HG02852 (cell line): Measurements from ENCODE around the gene PDE11A.

Source experiments
- ATAC-seq: cut with Tn5 transposase; IDR thresholded peaks from one replicate; pipeline ENCODE4 v1.9.1; 2021; ENCODE audit warnings: mild to moderate bottlenecking, moderate library complexity; ENCODE audit not compliant: unreplicated experiment

The PDE11A gene

GRCh38 chr2:177584030-177584692, 488.4 kb downstream of the PDE11A start:
- ATAC-seq: no peak

- no peak for ATAC-seq
Observed at GRCh38 chr2:177582000-177582399, 490.6 kb downstream of the PDE11A start.

- no peak for ATAC-seq
Observed at GRCh38 chr2:177579486-177580036, 493.0 kb downstream of the PDE11A start.

- no peak for ATAC-seq
Observed at GRCh38 chr2:177578454-177578853, 494.1 kb downstream of the PDE11A start.

- ATAC-seq: no peak
Observed at GRCh38 chr2:177577075-177577474, 495.5 kb downstream of the PDE11A start.

- no peak for ATAC-seq
Observed at GRCh38 chr2:177575358-177575757, 497.2 kb downstream of the PDE11A start.

- no peak for ATAC-seq
Observed at GRCh38 chr2:177574356-177574755, 498.2 kb downstream of the PDE11A start.
